Measurements from ENCODE around the gene TPCN1. TPM values are rescaled to one million over a fixed set of nuclear protein-coding genes. Genes with fewer than 3 reads are reported as not detected.

The TPCN1 gene
- total RNA-seq, 1 experiment from 2014 or later = 13.5 TPM

DNA sequence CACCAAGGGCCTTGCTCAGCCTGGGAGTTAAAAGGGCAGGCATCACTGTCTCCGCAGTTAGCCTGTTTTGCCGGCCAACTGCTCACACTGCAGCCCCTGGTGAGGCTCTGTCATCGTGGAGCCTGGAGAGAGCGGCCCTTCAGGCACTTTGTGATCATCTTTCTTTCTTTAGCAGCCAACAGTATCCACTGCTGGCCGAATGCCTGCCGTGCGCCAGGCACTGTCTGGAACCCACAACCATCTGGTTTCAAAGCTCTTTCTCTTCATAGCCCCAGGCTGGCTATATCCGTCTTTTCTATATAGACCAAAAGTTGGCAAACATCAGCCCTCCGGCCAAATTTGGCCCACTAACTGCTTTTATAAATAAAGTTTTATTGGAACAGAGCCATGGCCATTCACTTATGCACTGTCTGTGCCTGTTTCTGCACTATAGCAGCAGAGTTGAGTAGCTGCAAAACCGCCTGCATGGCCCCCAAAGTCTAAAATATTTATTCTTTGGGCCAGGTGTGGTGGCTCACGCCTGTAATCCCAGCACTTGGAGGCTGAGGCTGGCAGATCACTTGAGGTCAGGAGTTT lies 84.1 kb downstream of the TPCN1 start:
- Histone ChIP-seq H3K14ac (ENCODE audit: insufficient read depth, low read length) (no peak overlapping the region), H4K5ac (ENCODE audit: insufficient read length, low read depth, low read length) (no peak overlapping the region), H3K27ac (ENCODE audit: insufficient read length, low read depth, low read length) (no peak overlapping the region), H3K79me2 (ENCODE audit: insufficient read depth, low read length) (no peaks in the 10 kb centered on the region), H3T11ph (ENCODE audit: low read length) (no peak overlapping the region), H3K9ac (ENCODE audit: extremely low read depth, insufficient read length, low read length) (no peak overlapping the region), H2AK5ac (ENCODE audit: insufficient read length, low read length) (no peak overlapping the region), H4K91ac (ENCODE audit: insufficient read length, low read depth, low read length) (no peak overlapping the region), H4K20me1 (ENCODE audit: control insufficient read depth, insufficient read depth, insufficient read length) (no peaks in the 10 kb centered on the region), H3K18ac (ENCODE audit: insufficient read length, low read depth, low read length) (no peak overlapping the region), H3K9me3 (ENCODE audit: control insufficient read depth, low read depth, low read length) (no peaks in the 10 kb centered on the region), H3K4me2 (ENCODE audit: insufficient read depth, insufficient read length, low read length) (no peak overlapping the region), H3K4ac (ENCODE audit: low read depth, low read length) (no peak overlapping the region), H2BK120ac (ENCODE audit: low read depth, low read length, poor library complexity, severe bottlenecking) (no peak overlapping the region), H2BK12ac (ENCODE audit: insufficient read length, low read depth, low read length) (no peak overlapping the region), H2BK5ac (ENCODE audit: insufficient read length, low read length) (no peak overlapping the region), H3K4me1 (ENCODE audit: insufficient read depth, low read length) (no peaks in the 10 kb centered on the region), H2AFZ (ENCODE audit: low read length) (no peak overlapping the region), H3K23ac (ENCODE audit: insufficient read length, low read depth, low read length) (no peak overlapping the region), H2BK15ac (ENCODE audit: low read depth, low read length) (no peak overlapping the region), H3K79me1 (ENCODE audit: insufficient read depth, low read depth, low read length, poor library complexity, severe bottlenecking) (no peaks in the 10 kb centered on the region), H3K27me3 (ENCODE audit: insufficient read depth, low read length) (no peaks in the 10 kb centered on the region), H3K23me2 (ENCODE audit: insufficient read length, low read depth, low read length, poor library complexity, severe bottlenecking) (no peaks in the 10 kb centered on the region), H3K56ac (ENCODE audit: insufficient read length, low read depth, low read length) (no peak overlapping the region), H4K8ac (replicated peaks; ENCODE audit: insufficient read length, low read depth, low read length) (no peak overlapping the region), H2BK20ac (ENCODE audit: low read depth, low read length, poor library complexity, severe bottlenecking) (no peak overlapping the region)
- H3K4me1 Mint-ChIP-seq = peaks cover 20 to 29% of the 10 kb centered on the region in 2 experiments
- H3K4me3 Mint-ChIP-seq = no peak overlapping the region
- peaks cover under 1 to 1% of the 10 kb centered on the region in 2 experiments; a peak in 2 of 5 replicates for H3K9me3 Mint-ChIP-seq
- H3K27me3 Mint-ChIP-seq (ENCODE audit: low read depth) = peaks cover 1% of the 10 kb centered on the region; the same call in 1 of the 2 replicates
- peaks cover 16 to 22% (median 18%) of the 10 kb centered on the region in 3 experiments for H3K36me3 Mint-ChIP-seq (ENCODE audit: insufficient read depth in 1 of 3, low read depth in 3 of 3)
- no peak for DNase-seq
- TF ChIP-seq, protein P1, sequence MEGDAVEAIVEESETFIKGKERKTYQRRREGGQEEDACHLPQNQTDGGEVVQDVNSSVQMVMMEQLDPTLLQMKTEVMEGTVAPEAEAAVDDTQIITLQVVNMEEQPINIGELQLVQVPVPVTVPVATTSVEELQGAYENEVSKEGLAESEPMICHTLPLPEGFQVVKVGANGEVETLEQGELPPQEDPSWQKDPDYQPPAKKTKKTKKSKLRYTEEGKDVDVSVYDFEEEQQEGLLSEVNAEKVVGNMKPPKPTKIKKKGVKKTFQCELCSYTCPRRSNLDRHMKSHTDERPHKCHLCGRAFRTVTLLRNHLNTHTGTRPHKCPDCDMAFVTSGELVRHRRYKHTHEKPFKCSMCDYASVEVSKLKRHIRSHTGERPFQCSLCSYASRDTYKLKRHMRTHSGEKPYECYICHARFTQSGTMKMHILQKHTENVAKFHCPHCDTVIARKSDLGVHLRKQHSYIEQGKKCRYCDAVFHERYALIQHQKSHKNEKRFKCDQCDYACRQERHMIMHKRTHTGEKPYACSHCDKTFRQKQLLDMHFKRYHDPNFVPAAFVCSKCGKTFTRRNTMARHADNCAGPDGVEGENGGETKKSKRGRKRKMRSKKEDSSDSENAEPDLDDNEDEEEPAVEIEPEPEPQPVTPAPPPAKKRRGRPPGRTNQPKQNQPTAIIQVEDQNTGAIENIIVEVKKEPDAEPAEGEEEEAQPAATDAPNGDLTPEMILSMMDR (conservative IDR thresholded peaks at IDR 0.05) = no peak
- no CpG with 5 or more reads among the region's 11 CpGs for WGBS (ENCODE audit: extremely low coverage, insufficient read length, low lambda C conversion rate)
- H3K27ac Mint-ChIP-seq = no peak overlapping the region; a peak in 3 of 7 replicates

Data from H9 (cell line).